HS-27A (cell line): ENCODE measurements around the gene OTOP1.
"Not testable (repeated sequence)": the region's sequence is repeated elsewhere in the genome, so short reads cannot be mapped to it uniquely, and the experiment has no call there.

ENCODE experiments used
- DNase-seq: peaks from one replicate; pipeline ENCODE4 v3.0.0-alpha.2; 2012; ENCODE audit warnings: low read depth, missing footprints

The OTOP1 gene

GRCh38 chr4:4226606-4227438, at the start of gene OTOP1:
OTOP1 (minus strand) TSS chr4:4226929; CDS start chr4:4226864, 65 bp downstream.
- no peak for DNase-seq

GRCh38 chr4:4274226-4274625, 47.5 kb upstream of the OTOP1 start:
- no peak for DNase-seq

GRCh38 chr4:4271912-4272311, 45.2 kb upstream of the OTOP1 start:
- no peak for DNase-seq

- no peak for DNase-seq
Observed at GRCh38 chr4:4270529-4270928, 43.8 kb upstream of the OTOP1 start.

- no peak for DNase-seq
Observed at GRCh38 chr4:4269856-4270255, 43.1 kb upstream of the OTOP1 start.

- DNase-seq = no peak
Observed at GRCh38 chr4:4269331-4269731, 42.6 kb upstream of the OTOP1 start.

GRCh38 chr4:4268776-4269175, 42.0 kb upstream of the OTOP1 start:
- no peak for DNase-seq

- no peak for DNase-seq
Observed at GRCh38 chr4:4267981-4268380, 41.3 kb upstream of the OTOP1 start.

GRCh38 chr4:4260185-4260751, 33.5 kb upstream of the OTOP1 start:
- DNase-seq = peak; percentile 4

GRCh38 chr4:4259484-4260100, 32.9 kb upstream of the OTOP1 start:
- no peak for DNase-seq

- DNase-seq = not testable (repeated sequence)
Observed at GRCh38 chr4:4257705-4258104, 31.0 kb upstream of the OTOP1 start.

- no peak for DNase-seq
Observed at GRCh38 chr4:4256799-4257198, 30.1 kb upstream of the OTOP1 start.

GRCh38 chr4:4254666-4255065, 27.9 kb upstream of the OTOP1 start:
- no peak for DNase-seq

GRCh38 chr4:4254199-4254598, 27.5 kb upstream of the OTOP1 start:
- DNase-seq = no peak

- DNase-seq = no peak
Observed at GRCh38 chr4:4249866-4250265, 23.1 kb upstream of the OTOP1 start.

GRCh38 chr4:4249342-4249741, 22.6 kb upstream of the OTOP1 start:
- not testable (repeated sequence) for DNase-seq

GRCh38 chr4:4248885-4249203, 22.1 kb upstream of the OTOP1 start:
- DNase-seq = no peak

- peak; percentile 85 for DNase-seq
Observed at GRCh38 chr4:4248029-4248884, 21.5 kb upstream of the OTOP1 start, which contains the start of gene TMEM128. TMEM128 (minus strand) TSS chr4:4248223; CDS start chr4:4248202, 21 bp downstream.

GRCh38 chr4:4247696-4248028, 20.9 kb upstream of the OTOP1 start:
- DNase-seq = no peak

GRCh38 chr4:4245172-4245571, 18.4 kb upstream of the OTOP1 start:
- DNase-seq = no peak

GRCh38 chr4:4239551-4239950, 12.8 kb upstream of the OTOP1 start:
- not testable (repeated sequence) for DNase-seq

GRCh38 chr4:4233610-4234009, 6.9 kb upstream of the OTOP1 start:
- no peak for DNase-seq

GRCh38 chr4:4228356-4228668, 1.6 kb upstream of the OTOP1 start:
- no peak for DNase-seq
